GM19025 (cell line): ENCODE results near the gene SCAMP3.
A peak's percentile ranks its signal among the peaks of the same experiment; 100 is the strongest.

ENCODE experiments used
- ATAC-seq: cut with Tn5 transposase; IDR thresholded peaks from one replicate; pipeline ENCODE4 v1.9.1; 2021; ENCODE audit warnings: mild to moderate bottlenecking, low read depth, moderate library complexity; ENCODE audit not compliant: unreplicated experiment

Gene SCAMP3

GRCh38 chr1:155286544-155286943 lies 24.4 kb upstream of the SCAMP3 start:
- ATAC-seq, result no peak

DNA sequence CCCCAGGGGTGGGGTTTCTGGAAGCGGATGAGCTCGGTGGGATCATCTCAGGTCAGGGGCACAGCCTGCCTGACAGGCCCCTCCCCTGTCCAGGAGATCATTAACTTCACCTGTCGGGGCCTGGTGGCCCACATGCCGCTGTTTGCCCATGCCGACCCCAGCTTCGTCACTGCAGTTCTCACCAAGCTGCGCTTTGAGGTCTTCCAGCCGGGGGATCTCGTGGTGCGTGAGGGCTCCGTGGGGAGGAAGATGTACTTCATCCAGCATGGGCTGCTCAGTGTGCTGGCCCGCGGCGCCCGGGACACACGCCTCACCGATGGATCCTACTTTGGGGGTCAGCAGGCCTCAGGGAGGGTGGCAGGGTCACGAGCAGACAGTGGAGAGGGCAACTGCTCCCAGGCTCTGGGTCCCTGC lies 23.5 kb upstream of the SCAMP3 start:
- no peak for ATAC-seq

- no peak for ATAC-seq
Measured at GRCh38 chr1:155285063-155285462, 22.9 kb upstream of the SCAMP3 start.

GRCh38 chr1:155284476-155284875 lies 22.3 kb upstream of the SCAMP3 start:
- ATAC-seq, result no peak

- ATAC-seq, result no peak
Measured at GRCh38 chr1:155282488-155283091, 20.4 kb upstream of the SCAMP3 start.

- ATAC-seq, result no peak
Measured at GRCh38 chr1:155279268-155279667, 17.1 kb upstream of the SCAMP3 start.

DNA sequence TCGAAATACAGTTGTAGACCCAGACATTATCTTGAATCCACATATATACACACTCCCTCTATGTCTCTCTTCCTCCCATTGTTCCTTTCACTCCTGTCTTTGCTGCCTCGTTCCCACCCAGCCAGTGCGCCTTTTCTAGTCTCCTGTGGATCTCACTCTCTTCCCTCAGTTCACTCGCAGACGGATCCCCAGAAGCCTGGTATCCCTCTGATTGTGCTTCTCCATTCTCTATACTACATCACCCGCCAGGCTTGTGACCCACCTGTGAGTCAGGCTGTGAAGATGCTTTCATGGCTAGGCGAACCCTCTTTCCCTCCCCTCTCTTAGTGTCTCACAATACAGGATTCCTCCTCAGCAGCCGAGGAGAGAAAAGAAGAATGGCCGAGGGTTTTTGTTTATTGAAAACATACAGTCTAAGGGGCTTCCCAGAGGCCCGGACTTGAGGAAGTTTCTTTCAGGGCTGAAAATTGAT lies 16.6 kb upstream of the SCAMP3 start:
- no peak for ATAC-seq

- no peak for ATAC-seq
Measured at GRCh38 chr1:155277902-155278688, 15.9 kb upstream of the SCAMP3 start.

DNA sequence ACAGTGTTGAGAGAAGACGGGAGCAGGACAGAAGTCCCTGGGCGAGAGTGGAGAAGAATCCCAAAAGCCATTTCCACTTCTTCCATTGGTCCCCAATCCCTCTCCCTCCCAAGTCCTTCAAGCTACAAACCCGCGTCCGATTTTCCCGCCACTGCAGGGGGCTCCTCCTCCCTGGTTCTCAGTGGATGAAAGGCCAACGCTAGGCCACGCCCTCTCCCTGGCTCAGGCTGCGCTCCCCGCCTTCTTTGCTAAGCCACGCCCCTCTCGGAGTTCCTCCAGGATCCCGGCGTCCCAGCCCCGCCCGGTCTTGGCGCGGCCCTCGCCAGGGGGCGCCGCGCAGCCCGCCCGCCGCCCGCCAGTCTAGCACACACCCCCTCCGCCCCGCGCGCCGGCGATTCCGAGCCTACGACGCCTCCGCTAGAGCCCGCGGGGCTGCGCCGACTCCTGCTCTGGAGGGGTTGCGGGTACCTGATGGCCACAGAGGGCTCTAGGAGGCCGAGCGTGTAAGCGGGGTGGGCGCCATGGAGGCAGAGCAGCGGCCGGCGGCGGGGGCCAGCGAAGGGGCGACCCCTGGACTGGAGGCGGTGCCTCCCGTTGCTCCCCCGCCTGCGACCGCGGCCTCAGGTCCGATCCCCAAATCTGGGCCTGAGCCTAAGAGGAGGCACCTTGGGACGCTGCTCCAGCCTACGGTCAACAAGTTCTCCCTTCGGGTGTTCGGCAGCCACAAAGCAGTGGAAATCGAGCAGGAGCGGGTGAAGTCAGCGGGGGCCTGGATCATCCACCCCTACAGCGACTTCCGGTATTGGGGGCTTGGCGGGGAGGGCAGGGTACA lies 15.1 kb upstream of the SCAMP3 start, which contains the start of gene HCN3:
HCN3 (plus strand) TSS at position 394 of the 832 bp plus-strand sequence; CDS start at position 522, 128 bp downstream.
- peak; percentile 61 for ATAC-seq

DNA sequence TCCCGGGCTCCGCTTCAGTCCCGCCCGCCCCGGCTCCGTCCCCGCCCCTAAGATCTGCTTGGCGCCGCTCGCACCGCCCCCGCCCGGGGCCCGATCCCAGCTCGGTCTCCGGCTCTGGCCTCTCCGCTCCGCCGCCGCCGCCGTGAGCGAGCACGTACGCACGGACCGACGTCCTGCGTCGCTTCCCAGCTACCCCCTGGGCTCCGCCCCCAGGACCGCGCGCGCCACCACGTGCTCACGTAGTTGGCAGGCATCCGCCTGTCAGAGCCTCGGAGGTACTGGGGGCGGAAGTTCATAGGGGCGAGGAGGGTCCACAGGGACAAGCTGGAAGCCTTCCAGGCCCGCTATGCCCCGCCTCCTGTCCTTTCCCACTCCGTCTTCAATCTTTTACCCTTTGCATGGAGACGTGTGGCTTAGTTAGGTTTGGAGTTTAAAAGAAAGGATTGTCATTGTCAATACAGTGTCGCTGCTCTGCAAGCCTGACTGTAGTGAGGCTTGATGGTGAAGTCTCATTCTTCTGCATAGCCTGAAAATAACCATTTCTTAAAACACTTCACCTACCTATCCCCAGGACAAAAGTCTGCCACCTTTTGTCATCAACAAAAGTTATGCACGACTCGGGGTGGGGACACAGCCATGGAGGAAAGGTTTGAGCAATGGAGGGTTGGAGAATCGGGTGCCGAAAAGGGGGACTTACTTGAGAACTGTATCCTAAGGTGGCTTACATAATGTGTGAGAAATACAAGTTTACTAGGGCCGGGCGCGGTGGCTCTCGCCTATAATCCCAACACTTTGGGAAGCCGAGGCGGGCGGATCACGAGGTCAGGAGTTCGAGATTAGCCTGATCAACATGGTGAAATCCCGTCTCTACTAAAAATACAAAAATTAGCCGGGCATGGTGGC lies 11.4 kb upstream of the SCAMP3 start, which contains the start of gene CLK2:
CLK2 (minus strand) TSS at position 162 of the 903 bp plus-strand sequence. CDS start 2,527 bp downstream, outside the sequence.
- ATAC-seq, result peak; percentile 75

- peak; percentile 15 for ATAC-seq
Measured at GRCh38 chr1:155272466-155273342, 10.5 kb upstream of the SCAMP3 start.

- no peak for ATAC-seq
Measured at GRCh38 chr1:155269381-155269780, 7.2 kb upstream of the SCAMP3 start.

- ATAC-seq, result no peak
Measured at GRCh38 chr1:155268630-155269029, 6.5 kb upstream of the SCAMP3 start.

DNA sequence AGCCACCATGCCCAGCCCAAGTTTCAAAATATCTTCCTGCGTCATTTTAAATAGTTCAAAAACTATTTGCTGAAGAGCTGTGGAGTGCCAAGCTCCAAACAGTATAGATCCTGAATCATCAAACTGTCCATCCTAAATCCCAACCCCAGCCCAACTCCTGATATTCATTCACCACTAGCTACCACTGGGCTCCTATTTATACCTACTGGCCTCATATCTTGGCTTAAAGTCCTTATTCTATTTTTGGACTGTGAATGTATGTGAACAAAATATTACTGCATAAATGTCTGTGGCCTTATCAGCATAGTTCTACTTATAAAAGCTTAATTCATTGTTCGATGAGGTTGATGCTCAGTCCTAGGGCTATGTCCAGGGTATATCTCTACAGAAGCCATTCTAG lies 5.2 kb upstream of the SCAMP3 start:
- no peak for ATAC-seq

GRCh38 chr1:155266553-155266952 lies 4.4 kb upstream of the SCAMP3 start:
- ATAC-seq, result no peak

DNA sequence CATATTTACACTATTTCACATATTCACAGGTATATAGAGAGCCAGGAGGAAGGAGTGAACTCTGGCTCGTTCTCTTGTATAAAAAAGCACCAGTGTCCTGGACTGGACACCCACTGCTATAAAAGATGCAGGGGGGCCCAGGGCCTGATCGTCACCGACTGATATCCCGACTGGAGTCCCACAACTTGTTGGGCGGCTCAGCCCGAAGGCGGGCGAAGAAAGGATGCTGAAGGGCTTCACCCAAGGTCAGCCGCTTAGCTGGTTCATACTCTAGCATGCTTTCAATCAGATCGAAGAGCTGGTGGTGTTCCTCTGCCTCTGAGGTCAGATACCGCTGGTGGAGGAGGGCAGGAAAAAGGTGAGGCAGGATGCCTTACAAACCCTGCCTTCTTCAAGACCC lies 907 bp upstream of the SCAMP3 start:
- no peak for ATAC-seq

GRCh38 chr1:155261493-155261851 lies 688 bp downstream of the SCAMP3 start:
- ATAC-seq, result no peak

GRCh38 chr1:155260276-155260675 lies 1.9 kb downstream of the SCAMP3 start:
- ATAC-seq, result no peak
